ENCODE measurements around the gene NFKBIB. TPM values are rescaled to one million over a fixed set of nuclear protein-coding genes. Genes with fewer than 3 reads are reported as not detected.
A peak's percentile ranks its signal among the peaks of the same experiment; 100 is the strongest.

NFKBIB gene
- total and polyA plus RNA-seq, 10 donors: 18.1 to 33.5 (median 23.1) TPM

DNA sequence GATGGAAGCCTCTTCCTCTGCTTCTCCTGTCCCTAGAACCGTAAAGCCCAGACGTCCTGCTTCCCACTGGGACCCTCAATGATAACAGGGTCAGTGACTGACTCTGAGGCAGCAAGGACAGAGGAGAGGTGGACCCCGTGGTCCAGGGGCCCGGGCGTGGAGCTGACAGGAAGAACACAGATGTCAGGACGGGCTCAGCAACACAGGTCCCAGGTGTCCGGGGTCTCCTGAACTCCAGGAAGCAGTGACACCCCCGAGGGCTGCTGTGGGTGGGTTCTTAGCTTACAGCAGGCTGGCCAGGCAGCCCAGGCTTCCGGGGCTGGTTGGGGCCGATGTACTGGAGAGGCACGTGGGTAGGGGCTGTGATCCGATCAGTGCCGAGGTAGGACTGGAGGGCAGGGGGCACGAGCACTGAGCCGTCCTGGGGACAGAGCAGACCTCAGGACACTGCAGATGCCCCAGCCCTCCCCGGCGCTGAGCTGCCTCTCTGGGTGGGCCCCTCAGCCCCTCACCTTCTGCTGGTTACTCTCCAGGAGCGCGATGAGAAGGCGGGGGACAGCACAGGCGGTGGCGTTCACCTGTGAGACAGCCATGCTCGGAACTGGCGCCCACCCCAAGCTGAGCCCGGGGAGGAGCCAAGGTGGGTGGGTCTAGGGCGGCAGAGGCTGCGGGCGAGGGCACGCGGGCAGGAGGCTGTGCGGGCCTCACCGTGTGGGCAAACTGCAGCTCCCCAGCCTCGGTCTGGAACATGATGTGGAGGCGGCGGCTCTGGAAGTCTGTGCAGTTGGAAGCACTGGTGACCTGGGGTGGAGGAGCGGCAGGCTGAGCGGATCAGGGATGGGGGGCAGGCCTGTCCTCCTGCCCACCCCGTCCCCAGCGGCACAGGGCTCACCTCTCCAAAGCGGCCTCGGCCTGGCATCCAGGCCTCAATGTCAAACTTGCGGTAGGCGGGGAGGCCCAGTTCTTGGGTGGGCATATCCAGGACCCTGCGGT is 15.9 kb downstream of the NFKBIB start:
- no peak for TF ChIP-seq POLR2A (IDR thresholded peaks at IDR 0.05)
- TF ChIP-seq POLR2AphosphoS5 (IDR thresholded peaks at IDR 0.05): peak in 2 of 3 donors; percentile 6 to 33
- TF ChIP-seq, protein P1, sequence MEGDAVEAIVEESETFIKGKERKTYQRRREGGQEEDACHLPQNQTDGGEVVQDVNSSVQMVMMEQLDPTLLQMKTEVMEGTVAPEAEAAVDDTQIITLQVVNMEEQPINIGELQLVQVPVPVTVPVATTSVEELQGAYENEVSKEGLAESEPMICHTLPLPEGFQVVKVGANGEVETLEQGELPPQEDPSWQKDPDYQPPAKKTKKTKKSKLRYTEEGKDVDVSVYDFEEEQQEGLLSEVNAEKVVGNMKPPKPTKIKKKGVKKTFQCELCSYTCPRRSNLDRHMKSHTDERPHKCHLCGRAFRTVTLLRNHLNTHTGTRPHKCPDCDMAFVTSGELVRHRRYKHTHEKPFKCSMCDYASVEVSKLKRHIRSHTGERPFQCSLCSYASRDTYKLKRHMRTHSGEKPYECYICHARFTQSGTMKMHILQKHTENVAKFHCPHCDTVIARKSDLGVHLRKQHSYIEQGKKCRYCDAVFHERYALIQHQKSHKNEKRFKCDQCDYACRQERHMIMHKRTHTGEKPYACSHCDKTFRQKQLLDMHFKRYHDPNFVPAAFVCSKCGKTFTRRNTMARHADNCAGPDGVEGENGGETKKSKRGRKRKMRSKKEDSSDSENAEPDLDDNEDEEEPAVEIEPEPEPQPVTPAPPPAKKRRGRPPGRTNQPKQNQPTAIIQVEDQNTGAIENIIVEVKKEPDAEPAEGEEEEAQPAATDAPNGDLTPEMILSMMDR (IDR thresholded peaks at IDR 0.05 in 8 of 11, conservative IDR thresholded peaks at IDR 0.05 in 3 of 11): no peak
- no peaks in the 10 kb centered on the region for H3K9me3 ChIP-seq
- intact Hi-C loops (cut with DNase I; ENCODE audit: low total_unique reads): no loop called here
- no peak overlapping the region for H3K27ac ChIP-seq
- H3K4me1 ChIP-seq: peaks cover 0 to 3% (median 0%) of the 10 kb centered on the region in 6 donors
- H3K36me3 ChIP-seq: peaks cover 0 to 21% (median 0%) of the 10 kb centered on the region in 6 donors
- H3K4me3 ChIP-seq: no peak overlapping the region
- 90 to 95% (median 93%) methylated on average over 38 to 44 of the region's 44 CpGs for WGBS, 5 donors
- peaks cover 0 to 16% (median 4%) of the 10 kb centered on the region in 7 donors for H3K27me3 ChIP-seq (replicated peaks in 1 of 7)
- DNase-seq: peak; percentile 70

GRCh38 chr19:38917516-38917915 is 17.7 kb downstream of the NFKBIB start:
- WGBS, 5 donors: 75 to 92% (median 83%) methylated on average over 8 to 9 of the region's 9 CpGs
- Histone ChIP-seq H3K4me3 (no peak overlapping the region), H3K4me1 (peaks cover 0 to 3% (median 0%) of the 10 kb centered on the region in 6 donors), H3K27ac (no peak overlapping the region), H3K9me3 (no peaks in the 10 kb centered on the region), H3K36me3 (peaks cover 0 to 36% (median 14%) of the 10 kb centered on the region in 6 donors), H3K27me3 (replicated peaks in 1 of 7) (no peaks in the 10 kb centered on the region)
- intact Hi-C loops (cut with DNase I; ENCODE audit: low total_unique reads): no loop called here
- TF ChIP-seq POLR2A (IDR thresholded peaks at IDR 0.05): no peak
- TF ChIP-seq POLR2AphosphoS5 (IDR thresholded peaks at IDR 0.05): no peak
- TF ChIP-seq, protein P1 (IDR thresholded peaks at IDR 0.05 in 8 of 11, conservative IDR thresholded peaks at IDR 0.05 in 3 of 11): no peak
- DNase-seq: peak; percentile 29

DNA sequence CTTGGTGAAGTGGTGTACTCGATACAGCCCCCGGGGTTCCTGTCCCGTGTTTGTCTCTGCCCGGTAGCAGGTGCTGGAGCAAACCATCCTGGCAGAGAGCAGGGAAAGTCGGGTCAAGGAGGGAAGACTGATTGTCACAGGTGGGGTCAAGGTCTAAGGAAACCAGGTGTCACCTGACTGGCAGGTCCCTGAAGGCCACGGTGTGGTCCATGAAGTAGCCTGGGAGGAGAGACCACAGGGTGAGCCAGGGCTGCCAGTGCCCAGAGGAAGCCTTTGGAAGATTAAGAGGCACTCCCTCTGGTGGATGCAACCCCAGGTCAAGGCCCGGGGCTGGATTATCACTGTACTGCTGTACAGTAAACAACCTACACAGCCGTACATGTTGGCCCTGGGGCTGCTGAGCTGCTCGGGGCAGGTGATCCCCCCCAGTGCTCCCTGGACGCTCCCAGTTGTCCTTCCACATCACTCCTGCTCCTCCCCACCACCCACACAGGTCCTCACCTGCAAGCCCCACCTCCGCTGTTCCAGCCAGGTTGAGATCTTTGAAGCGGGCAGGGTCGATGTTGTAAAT is 18.2 kb downstream of the NFKBIB start:
- intact Hi-C loops (cut with DNase I; ENCODE audit: low total_unique reads): no loop called here
- Histone ChIP-seq H3K27ac (no peak overlapping the region), H3K4me1 (peaks cover 0 to 3% (median 0%) of the 10 kb centered on the region in 6 donors), H3K4me3 (no peak overlapping the region), H3K9me3 (no peaks in the 10 kb centered on the region), H3K27me3 (replicated peaks in 1 of 7) (no peaks in the 10 kb centered on the region), H3K36me3 (peaks cover 0 to 40% (median 14%) of the 10 kb centered on the region in 6 donors)
- peak; percentile 44 for DNase-seq
- TF ChIP-seq POLR2A (IDR thresholded peaks at IDR 0.05) (no peak), POLR2AphosphoS5 (IDR thresholded peaks at IDR 0.05) (no peak)
- TF ChIP-seq, protein P1 (IDR thresholded peaks at IDR 0.05 in 8 of 11, conservative IDR thresholded peaks at IDR 0.05 in 3 of 11): no peak
- 79 to 89% (median 81%) methylated on average over 10 to 13 of the region's 13 CpGs for WGBS, 5 donors

- TF ChIP-seq POLR2A (IDR thresholded peaks at IDR 0.05) (no peak), POLR2AphosphoS5 (IDR thresholded peaks at IDR 0.05) (no peak)
- TF ChIP-seq, protein P1 (IDR thresholded peaks at IDR 0.05 in 8 of 11, conservative IDR thresholded peaks at IDR 0.05 in 3 of 11): no peak
- Histone ChIP-seq H3K36me3 (peaks cover 0 to 41% (median 15%) of the 10 kb centered on the region in 6 donors), H3K27ac (no peak overlapping the region), H3K9me3 (no peaks in the 10 kb centered on the region), H3K27me3 (replicated peaks in 1 of 7) (no peaks in the 10 kb centered on the region), H3K4me1 (peaks cover 0 to 3% (median 0%) of the 10 kb centered on the region in 6 donors), H3K4me3 (no peak overlapping the region)
- WGBS, 5 donors: 92 to 97% (median 95%) methylated on average over 4 to 10 of the region's 10 CpGs
- peak; percentile 56 for DNase-seq
- intact Hi-C loops (cut with DNase I; ENCODE audit: low total_unique reads): no loop called here
Observed at GRCh38 chr19:38918526-38918925, 18.8 kb downstream of the NFKBIB start.

Data from spleen (tissue), 11 donors.